SK-N-SH treated with all-trans-retinoic acid at 6 μM for 48 hours (cell line): ENCODE data around the gene NRXN3.

Source experiments
- ARNTL ChIP-seq: fragments of 450-650 bp; formaldehyde crosslinking; IDR thresholded peaks from 2 replicates; pipeline ENCODE4 v1.5.0; 2020; ENCODE audit warnings: low read depth, mild to moderate bottlenecking, moderate library complexity, borderline replicate concordance
- ESRRG ChIP-seq: fragments of 250-450 bp; sonication (Bioruptor Pico); IDR thresholded peaks from 2 replicates; pipeline ENCODE4 v1.6.1; 2021; ENCODE audit warnings: mild to moderate bottlenecking
- ISL1 ChIP-seq: fragments of 250-450 bp; sonication (Bioruptor Pico); IDR thresholded peaks from 2 replicates; pipeline ENCODE4 v2.1.2; 2022; ENCODE audit warnings: mild to moderate bottlenecking, moderate library complexity
- RARB ChIP-seq: fragments of 250-450 bp; sonication (Bioruptor Pico); IDR thresholded peaks from 2 replicates; pipeline ENCODE4 v1.8.0; 2021; ENCODE audit warnings: mild to moderate bottlenecking, moderate library complexity
- TOX ChIP-seq: fragments of 250-450 bp; sonication (Bioruptor Pico); IDR thresholded peaks from 2 replicates; pipeline ENCODE4 v1.8.0; 2021; ENCODE audit warnings: mild to moderate bottlenecking, moderate library complexity, borderline replicate concordance
- ZNF565 ChIP-seq: fragments of 450-650 bp; formaldehyde crosslinking; conservative IDR thresholded peaks from 2 replicates; pipeline ENCODE4 v1.5.0; 2020; ENCODE audit warnings: low read depth, mild to moderate bottlenecking, moderate library complexity
- ZNF70 ChIP-seq: fragments of 450-650 bp; formaldehyde crosslinking; IDR thresholded peaks from 2 replicates; pipeline ENCODE4 v1.5.0; 2020; ENCODE audit warnings: mild to moderate bottlenecking, moderate library complexity
- TF ChIP-seq, protein P1 (sequence below): fragments of 250-450 bp; sonication (Bioruptor Pico); IDR thresholded peaks from 2 replicates; pipeline ENCODE4 v1.5.1; 2020; ENCODE audit warnings: low read depth, mild to moderate bottlenecking, moderate library complexity
- TF ChIP-seq, protein P2 (sequence below): fragments of 250-450 bp; sonication (Bioruptor Pico); IDR thresholded peaks from 2 replicates; pipeline ENCODE4 v1.5.0; 2020; ENCODE audit warnings: mild to moderate bottlenecking, moderate library complexity

DNA sequence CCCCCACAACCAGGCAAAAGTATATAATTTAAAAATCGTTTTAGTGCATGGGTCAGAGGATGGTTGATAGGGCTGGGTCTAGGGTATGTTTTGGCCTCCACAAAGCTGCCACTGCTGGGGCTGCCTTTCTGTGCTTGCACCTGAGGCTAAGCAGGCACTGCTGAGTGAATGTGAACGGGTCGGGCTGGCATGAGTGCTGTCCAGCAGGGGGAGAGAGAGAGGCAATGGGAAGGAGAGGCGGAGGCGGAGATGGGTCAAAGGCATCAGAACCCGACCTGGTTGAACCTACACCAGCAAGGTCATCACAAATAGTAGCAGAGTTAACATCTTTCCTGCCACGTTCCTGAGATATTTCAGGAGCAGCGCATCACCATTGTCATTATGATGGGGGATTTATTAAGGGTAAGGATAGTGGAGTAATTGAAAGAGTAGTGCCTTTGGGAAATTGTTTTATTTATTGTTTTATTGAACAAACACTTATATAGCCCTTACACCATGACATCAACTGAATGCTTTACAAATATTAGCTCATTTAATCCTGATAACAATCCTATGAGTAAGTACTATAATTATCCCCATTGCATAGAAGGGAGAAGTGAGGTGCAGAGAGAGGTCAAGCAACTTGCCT is 5.8 kb upstream of the NRXN3 start:
- TF ChIP-seq ISL1 (CRISPR knock-in tag) (no peak), ESRRG (no peak), ARNTL (no peak), RARB (CRISPR knock-in tag) (no peak), ZNF70 (CRISPR knock-in tag) (no peak), TOX (CRISPR knock-in tag) (no peak), ZNF565 (CRISPR knock-in tag) (no peak)
- TF ChIP-seq, protein P1, sequence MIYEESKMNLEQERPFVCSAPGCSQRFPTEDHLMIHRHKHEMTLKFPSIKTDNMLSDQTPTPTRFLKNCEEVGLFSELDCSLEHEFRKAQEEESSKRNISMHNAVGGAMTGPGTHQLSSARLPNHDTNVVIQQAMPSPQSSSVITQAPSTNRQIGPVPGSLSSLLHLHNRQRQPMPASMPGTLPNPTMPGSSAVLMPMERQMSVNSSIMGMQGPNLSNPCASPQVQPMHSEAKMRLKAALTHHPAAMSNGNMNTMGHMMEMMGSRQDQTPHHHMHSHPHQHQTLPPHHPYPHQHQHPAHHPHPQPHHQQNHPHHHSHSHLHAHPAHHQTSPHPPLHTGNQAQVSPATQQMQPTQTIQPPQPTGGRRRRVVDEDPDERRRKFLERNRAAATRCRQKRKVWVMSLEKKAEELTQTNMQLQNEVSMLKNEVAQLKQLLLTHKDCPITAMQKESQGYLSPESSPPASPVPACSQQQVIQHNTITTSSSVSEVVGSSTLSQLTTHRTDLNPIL (CRISPR knock-in tag): no peak
- TF ChIP-seq, protein P2, sequence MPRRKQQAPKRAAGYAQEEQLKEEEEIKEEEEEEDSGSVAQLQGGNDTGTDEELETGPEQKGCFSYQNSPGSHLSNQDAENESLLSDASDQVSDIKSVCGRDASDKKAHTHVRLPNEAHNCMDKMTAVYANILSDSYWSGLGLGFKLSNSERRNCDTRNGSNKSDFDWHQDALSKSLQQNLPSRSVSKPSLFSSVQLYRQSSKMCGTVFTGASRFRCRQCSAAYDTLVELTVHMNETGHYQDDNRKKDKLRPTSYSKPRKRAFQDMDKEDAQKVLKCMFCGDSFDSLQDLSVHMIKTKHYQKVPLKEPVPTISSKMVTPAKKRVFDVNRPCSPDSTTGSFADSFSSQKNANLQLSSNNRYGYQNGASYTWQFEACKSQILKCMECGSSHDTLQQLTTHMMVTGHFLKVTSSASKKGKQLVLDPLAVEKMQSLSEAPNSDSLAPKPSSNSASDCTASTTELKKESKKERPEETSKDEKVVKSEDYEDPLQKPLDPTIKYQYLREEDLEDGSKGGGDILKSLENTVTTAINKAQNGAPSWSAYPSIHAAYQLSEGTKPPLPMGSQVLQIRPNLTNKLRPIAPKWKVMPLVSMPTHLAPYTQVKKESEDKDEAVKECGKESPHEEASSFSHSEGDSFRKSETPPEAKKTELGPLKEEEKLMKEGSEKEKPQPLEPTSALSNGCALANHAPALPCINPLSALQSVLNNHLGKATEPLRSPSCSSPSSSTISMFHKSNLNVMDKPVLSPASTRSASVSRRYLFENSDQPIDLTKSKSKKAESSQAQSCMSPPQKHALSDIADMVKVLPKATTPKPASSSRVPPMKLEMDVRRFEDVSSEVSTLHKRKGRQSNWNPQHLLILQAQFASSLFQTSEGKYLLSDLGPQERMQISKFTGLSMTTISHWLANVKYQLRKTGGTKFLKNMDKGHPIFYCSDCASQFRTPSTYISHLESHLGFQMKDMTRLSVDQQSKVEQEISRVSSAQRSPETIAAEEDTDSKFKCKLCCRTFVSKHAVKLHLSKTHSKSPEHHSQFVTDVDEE (CRISPR knock-in tag): no peak
